Right renal cortex interstitium (tissue), 3 donors: ENCODE results near the gene SRGAP1. TPM values are rescaled to one million over a fixed set of nuclear protein-coding genes. Genes with fewer than 3 reads are reported as not detected.
"Not testable (repeated sequence)": the region's sequence is repeated elsewhere in the genome, so short reads cannot be mapped to it uniquely, and the experiment has no call there.

Experiments used
- DNase-seq, 3 donors: peaks; one replicate each; pipeline ENCODE4 v3.0.0-alpha.2; 2013; ENCODE audit warnings: low read depth in 3 of 3, low spot score in 2 of 3
- polyA plus RNA-seq, 3 donors: library from polyadenylated mRNA; unstranded; fragments of 120-200 nt; gene quantifications; one replicate each; pipeline ENCODE4 v1.2.1, GENCODE V29; 2013; ENCODE audit not compliant: insufficient read length in 3 of 3

Gene SRGAP1
- polyA plus RNA-seq, 3 donors = 21.7 to 24.0 (median 21.9) TPM

GRCh38 chr12:63995512-63995911 lies 151.0 kb downstream of the SRGAP1 start:
- DNase-seq = no peak

GRCh38 chr12:63996556-63996955 lies 152.1 kb downstream of the SRGAP1 start:
- no peak for DNase-seq

GRCh38 chr12:63997198-63997597 lies 152.7 kb downstream of the SRGAP1 start:
- DNase-seq = no peak

- no peak for DNase-seq
Measured at GRCh38 chr12:63998584-63998983, 154.1 kb downstream of the SRGAP1 start.

- no peak for DNase-seq
Measured at GRCh38 chr12:63999853-64000252, 155.4 kb downstream of the SRGAP1 start.

- no peak for DNase-seq
Measured at GRCh38 chr12:64001439-64001838, 156.9 kb downstream of the SRGAP1 start.

- DNase-seq = no peak
Measured at GRCh38 chr12:64004641-64005040, 160.1 kb downstream of the SRGAP1 start.

- no peak for DNase-seq
Measured at GRCh38 chr12:64006211-64006825, 161.8 kb downstream of the SRGAP1 start.

GRCh38 chr12:64007853-64008252 lies 163.4 kb downstream of the SRGAP1 start:
- no peak for DNase-seq

GRCh38 chr12:64008596-64008995 lies 164.1 kb downstream of the SRGAP1 start:
- no peak for DNase-seq

- no peak for DNase-seq
Measured at GRCh38 chr12:64009321-64010068, 165.0 kb downstream of the SRGAP1 start.

GRCh38 chr12:64010069-64010686 lies 165.7 kb downstream of the SRGAP1 start:
- no peak for DNase-seq

GRCh38 chr12:64016521-64016920 lies 172.0 kb downstream of the SRGAP1 start:
- no peak for DNase-seq

GRCh38 chr12:64018116-64018515 lies 173.6 kb downstream of the SRGAP1 start:
- not testable (repeated sequence) for DNase-seq

GRCh38 chr12:64018524-64018923 lies 174.0 kb downstream of the SRGAP1 start:
- no peak for DNase-seq

GRCh38 chr12:64019101-64019500 lies 174.6 kb downstream of the SRGAP1 start:
- DNase-seq = no peak

- no peak for DNase-seq
Measured at GRCh38 chr12:64019654-64020053, 175.2 kb downstream of the SRGAP1 start.

GRCh38 chr12:64025174-64025958 lies 180.9 kb downstream of the SRGAP1 start:
- no peak for DNase-seq

- no peak for DNase-seq
Measured at GRCh38 chr12:64027311-64027710, 182.8 kb downstream of the SRGAP1 start.

GRCh38 chr12:64028541-64028940 lies 184.0 kb downstream of the SRGAP1 start:
- DNase-seq = no peak
